ENCODE measurements around the gene FASN. TPM values are rescaled to one million over a fixed set of nuclear protein-coding genes. Genes with fewer than 3 reads are reported as not detected.

FASN gene
- total and polyA plus RNA-seq, 2 of the 13 experiments (the other 11 are each of a cell fraction or from before 2014, with no cell fraction given): 51.7 to 101 TPM

- H3K4me1 ChIP-seq (ENCODE audit: insufficient read depth, low read length): peaks cover 20% of the 10 kb centered on the region
- no peak overlapping the region for H3K4me3 ChIP-seq (replicated peaks in 1 of 3; ENCODE audit: insufficient read depth in 1 of 3, low read depth in 2 of 3, low read length in 3 of 3)
- peaks cover under 1% of the 10 kb centered on the region for H3K79me2 ChIP-seq (ENCODE audit: insufficient read depth, low read length)
- in situ Hi-C loops (cut with HindIII; ENCODE audit: extremely low pct_ligation_motif_present, low pct_unique_long_range_greater_than_20kb): no loop called here
- no peak overlapping the region for H3K9ac ChIP-seq (ENCODE audit: insufficient read depth, low read depth, low read length)
- no peak overlapping the region for H3K27ac ChIP-seq (ENCODE audit: extremely low read length, insufficient read depth, low read length)
- FAIRE-seq (no peak), DNase-seq (ENCODE audit: low spot score) (no peak), ATAC-seq (peak; percentile 6)
- POLR2A ChIA-PET: interaction anchor here (1.2 to 1.4 kb wide), 2 partner anchors 8 to 36 kb away, joined by 3 read pairs; partner anchors contain the start of genes CENPX and LRRC45
- intact Hi-C loops (cut with micrococcal nuclease; ENCODE audit: unreplicated experiment): no loop called here
- H3K9me3 ChIP-seq (ENCODE audit: low read length): no peaks in the 10 kb centered on the region
- H3K4me2 ChIP-seq (ENCODE audit: low read depth, low read length): no peak overlapping the region
- TSS peak; percentile 59 for BruUV-seq (replicated peaks)
- whole genome bisulfite sequencing (ENCODE audit: low lambda C conversion rate): 97% methylated on average over 87 of the region's 94 CpGs
- CTCF ChIA-PET (ENCODE audit: low intra/inter-chr PET ratio, low total read pairs): interaction anchor here (0.5 to 2.3 kb wide), 2 partner anchors 48 to 123 kb away, joined by 3 to 9 read pairs; no protein-coding TSS in a partner anchor
- no peak overlapping the region for H2AFZ ChIP-seq (ENCODE audit: low read length)
- H3K27me3 ChIP-seq (ENCODE audit: control insufficient read depth in 1 of 2, insufficient read depth in 2 of 2, low read length in 2 of 2): no peaks in the 10 kb centered on the region
- H4K20me1 ChIP-seq (ENCODE audit: insufficient read depth, low read length): peaks cover 6% of the 10 kb centered on the region
- H3K36me3 ChIP-seq (replicated peaks in 1 of 2; ENCODE audit: control insufficient read depth in 1 of 2, insufficient read depth in 2 of 2, low read length in 2 of 2): peaks cover 13 to 18% of the 10 kb centered on the region in 2 experiments
- TF ChIP-seq TFDP1 (CRISPR knock-in tag; IDR thresholded peaks at IDR 0.05; ENCODE audit: borderline replicate concordance) (no peak), ISL2 (CRISPR knock-in tag; IDR thresholded peaks at IDR 0.05) (no peak), STAG1 (CRISPR knock-in tag; IDR thresholded peaks at IDR 0.05) (peak; percentile 88), POGZ (CRISPR knock-in tag; IDR thresholded peaks at IDR 0.05) (0 out of 2 replicates have a peak, but pooled peaks have one; percentile 17), KDM5B (CRISPR knock-in tag; IDR thresholded peaks at IDR 0.05; ENCODE audit: borderline replicate concordance) (peak; percentile 55; the same call in 1 of the 2 replicates), PTBP1 (IDR thresholded peaks at IDR 0.05; ENCODE audit: low read depth, low read length, poor library complexity, severe bottlenecking) (peak; percentile 72), GABPB1 (CRISPR knock-in tag; IDR thresholded peaks at IDR 0.05) (peak; percentile 61; the same call in 1 of the 2 replicates), NONO (IDR thresholded peaks at IDR 0.05) (no peak), NONO (CRISPR knock-in tag; conservative IDR thresholded peaks at IDR 0.05) (0 out of 2 replicates have a peak, but pooled peaks have one; percentile 33), ZSCAN5A (CRISPR knock-in tag; IDR thresholded peaks at IDR 0.05; ENCODE audit: borderline replicate concordance) (no peak), MIXL1 (CRISPR knock-in tag; IDR thresholded peaks at IDR 0.05) (no peak), ATF7-NPFF (CRISPR knock-in tag; IDR thresholded peaks at IDR 0.05; ENCODE audit: low read depth) (0 out of 2 replicates have a peak, but pooled peaks have one; percentile 41), ATAD3A (CRISPR knock-in tag; IDR thresholded peaks at IDR 0.05) (0 out of 2 replicates have a peak, but pooled peaks have one; percentile 13), MXD1 (CRISPR knock-in tag; IDR thresholded peaks at IDR 0.05) (0 out of 2 replicates have a peak, but pooled peaks have one; percentile 18), KDM3A (CRISPR knock-in tag; IDR thresholded peaks at IDR 0.05; ENCODE audit: low read depth) (peak; percentile 62; the same call in 1 of the 2 replicates), RBFOX2 (IDR thresholded peaks at IDR 0.05; ENCODE audit: low read depth, low read length) (peak; percentile 30; the same call in 1 of the 2 replicates), ZFX (CRISPR knock-in tag; IDR thresholded peaks at IDR 0.05; ENCODE audit: low read depth) (0 out of 2 replicates have a peak, but pooled peaks have one; percentile 29), HOXA3 (CRISPR knock-in tag; IDR thresholded peaks at IDR 0.05) (peak; percentile 96), ZZZ3 (CRISPR knock-in tag; IDR thresholded peaks at IDR 0.05; ENCODE audit: borderline replicate concordance) (0 out of 2 replicates have a peak, but pooled peaks have one; percentile 21), NFKBIZ (CRISPR knock-in tag; IDR thresholded peaks at IDR 0.05) (no peak)
Measured at GRCh38 chr17:82030470-82031302, 67.3 kb downstream of the FASN start.

Data from HepG2 (cell line).